GM06990 (cell line): ENCODE measurements around the gene DDX10.
A peak's percentile ranks its signal among the peaks of the same experiment; 100 is the strongest.
"Not testable (repeated sequence)": the region's sequence is repeated elsewhere in the genome, so short reads cannot be mapped to it uniquely, and the experiment has no call there.

ENCODE experiments used
- DNase-seq: peaks from one replicate; pipeline ENCODE4 v3.0.0-alpha.2; 2011; ENCODE audit not compliant: insufficient read length; ENCODE audit errors: extremely low read depth
- H3K27me3 ChIP-seq: replicated peaks from 2 replicates; pipeline ENCODE4 v1.6.0; 2011; ENCODE audit warnings: low read length; ENCODE audit not compliant: control insufficient read depth, insufficient read depth
- H3K36me3 ChIP-seq: 2 replicates; pipeline ENCODE4 v1.5.1; 2011; ENCODE audit warnings: low read length; ENCODE audit not compliant: control insufficient read depth, insufficient read depth
- H3K4me3 ChIP-seq: replicated peaks from 2 replicates; pipeline ENCODE4 v1.5.1; 2011; ENCODE audit warnings: low read depth, mild to moderate bottlenecking, control low read depth, low read length
- CTCF ChIP-seq: IDR thresholded peaks from 2 replicates; pipeline ENCODE4 v1.5.1; 2011; ENCODE audit warnings: low read length, control low read depth, mild to moderate bottlenecking, inconsistent platforms; ENCODE audit not compliant: insufficient read depth, poor library complexity, severe bottlenecking

Gene DDX10

GRCh38 chr11:108732395-108732794 lies 67.5 kb downstream of the DDX10 start:
- no peak for TF ChIP-seq CTCF
- no peak for DNase-seq
- no peaks in the 10 kb centered on the region for H3K36me3 ChIP-seq
- H3K4me3 ChIP-seq, result no peak overlapping the region
- H3K27me3 ChIP-seq, result no peaks in the 10 kb centered on the region

DNA sequence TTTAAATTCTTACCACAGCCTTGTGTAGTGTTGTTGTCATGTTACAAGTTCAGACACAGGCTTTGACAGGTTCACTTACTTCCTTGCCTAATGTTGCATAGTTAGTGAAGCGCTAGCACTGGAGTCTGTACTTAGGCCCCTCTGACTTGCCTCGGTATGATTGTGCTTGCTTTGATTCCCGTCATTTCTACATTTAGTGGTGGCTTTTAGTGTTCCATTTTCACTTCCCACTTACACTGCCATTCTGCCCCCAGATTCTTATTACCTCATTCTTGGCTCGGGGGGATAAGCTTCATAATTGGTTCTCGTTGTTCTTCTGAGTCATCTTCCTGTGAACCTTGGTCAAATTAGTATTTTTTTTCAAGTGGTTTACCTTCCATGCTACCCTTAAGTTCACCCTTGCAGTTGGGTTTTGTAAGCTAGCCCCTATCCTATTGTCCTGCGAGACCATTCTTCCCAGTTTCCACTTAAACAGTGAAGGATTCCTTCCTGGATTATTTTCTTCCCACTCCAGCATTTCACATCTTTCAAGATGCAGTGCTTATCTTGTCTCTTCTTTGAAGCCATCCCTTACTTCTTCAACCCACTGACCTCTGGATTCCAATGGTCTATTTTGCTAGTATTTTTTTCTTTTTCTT lies 68.7 kb downstream of the DDX10 start:
- no peaks in the 10 kb centered on the region for H3K27me3 ChIP-seq
- peak; percentile 78 for DNase-seq
- no peak overlapping the region for H3K4me3 ChIP-seq
- no peaks in the 10 kb centered on the region for H3K36me3 ChIP-seq
- no peak for TF ChIP-seq CTCF

DNA sequence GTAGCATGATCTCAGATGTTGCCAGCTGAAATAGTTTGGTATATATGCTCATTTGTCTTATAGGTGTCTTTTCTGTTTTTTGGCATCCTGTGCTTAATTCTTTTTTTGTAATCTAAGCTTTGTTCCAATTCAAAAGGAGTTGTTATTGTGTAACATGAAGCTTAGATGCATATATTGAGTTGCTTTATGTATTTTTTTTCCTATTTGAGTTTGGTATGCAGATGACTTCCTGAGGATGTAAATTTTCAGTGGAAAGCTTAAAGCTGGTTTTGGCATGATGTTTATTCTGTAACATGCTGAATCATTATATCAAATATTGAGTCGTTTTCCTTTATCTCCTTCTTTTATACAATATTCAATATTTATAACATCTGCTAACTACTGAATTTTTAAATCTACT lies 69.4 kb downstream of the DDX10 start:
- Histone ChIP-seq H3K4me3 (no peak overlapping the region), H3K36me3 (no peaks in the 10 kb centered on the region), H3K27me3 (no peaks in the 10 kb centered on the region)
- no peak for DNase-seq
- TF ChIP-seq CTCF, result no peak

- H3K4me3 ChIP-seq, result no peak overlapping the region
- peak; percentile 66 for TF ChIP-seq CTCF
- H3K27me3 ChIP-seq, result no peaks in the 10 kb centered on the region
- no peak for DNase-seq
- no peaks in the 10 kb centered on the region for H3K36me3 ChIP-seq
Measured at GRCh38 chr11:108734956-108735559, 70.2 kb downstream of the DDX10 start.

- H3K4me3 ChIP-seq, DNase-seq, H3K27me3 ChIP-seq, H3K36me3 ChIP-seq: not testable (repeated sequence)
Measured at GRCh38 chr11:108740132-108740531, 75.3 kb downstream of the DDX10 start.

GRCh38 chr11:108743851-108744250 lies 79.0 kb downstream of the DDX10 start:
- no peak for DNase-seq
- H3K27me3 ChIP-seq, result no peaks in the 10 kb centered on the region
- no peak for TF ChIP-seq CTCF

More at GRCh38 chr11:108743851-108744250, 79.0 kb downstream of the DDX10 start:
- Histone ChIP-seq H3K36me3 (no peaks in the 10 kb centered on the region), H3K4me3 (no peak overlapping the region)
